ENCODE measurements around the gene RPH3AL.

Gene RPH3AL

GRCh38 chr17:233473-233941 is 119.1 kb downstream of the RPH3AL start:
- no peak for TF ChIP-seq CTCF (IDR thresholded peaks at IDR 0.05; ENCODE audit: insufficient read depth, low read depth, low read length, missing control alignments)
- H3K4me3 ChIP-seq (ENCODE audit: low read length) = no peak overlapping the region
- no peak for DNase-seq (ENCODE audit: low read depth)

- no peak for TF ChIP-seq CTCF (IDR thresholded peaks at IDR 0.05; ENCODE audit: insufficient read depth, low read depth, low read length, missing control alignments)
- H3K4me3 ChIP-seq (ENCODE audit: low read length) = no peak overlapping the region
- DNase-seq (ENCODE audit: low read depth) = no peak
Measured at GRCh38 chr17:231966-232807, 120.4 kb downstream of the RPH3AL start.

- H3K4me3 ChIP-seq (ENCODE audit: low read length) = no peak overlapping the region
- no peak for DNase-seq (ENCODE audit: low read depth)
- TF ChIP-seq CTCF (IDR thresholded peaks at IDR 0.05; ENCODE audit: insufficient read depth, low read depth, low read length, missing control alignments) = no peak
Measured at GRCh38 chr17:231191-231965, 121.2 kb downstream of the RPH3AL start.

GRCh38 chr17:230395-230770 is 122.2 kb downstream of the RPH3AL start:
- no peak for DNase-seq (ENCODE audit: low read depth)
- H3K4me3 ChIP-seq (ENCODE audit: low read length) = no peak overlapping the region
- no peak for TF ChIP-seq CTCF (IDR thresholded peaks at IDR 0.05; ENCODE audit: insufficient read depth, low read depth, low read length, missing control alignments)

- no peak overlapping the region for H3K4me3 ChIP-seq (ENCODE audit: low read length)
- TF ChIP-seq CTCF (IDR thresholded peaks at IDR 0.05; ENCODE audit: insufficient read depth, low read depth, low read length, missing control alignments) = no peak
- DNase-seq (ENCODE audit: low read depth) = no peak
Measured at GRCh38 chr17:229709-230394, 122.8 kb downstream of the RPH3AL start.

GRCh38 chr17:228951-229708 is 123.5 kb downstream of the RPH3AL start:
- DNase-seq (ENCODE audit: low read depth) = no peak
- H3K4me3 ChIP-seq (ENCODE audit: low read length) = no peak overlapping the region
- TF ChIP-seq CTCF (IDR thresholded peaks at IDR 0.05; ENCODE audit: insufficient read depth, low read depth, low read length, missing control alignments) = no peak

All from epithelial cell of esophagus (primary cell).